Measurements from ENCODE around the gene MAGI1.

DNA sequence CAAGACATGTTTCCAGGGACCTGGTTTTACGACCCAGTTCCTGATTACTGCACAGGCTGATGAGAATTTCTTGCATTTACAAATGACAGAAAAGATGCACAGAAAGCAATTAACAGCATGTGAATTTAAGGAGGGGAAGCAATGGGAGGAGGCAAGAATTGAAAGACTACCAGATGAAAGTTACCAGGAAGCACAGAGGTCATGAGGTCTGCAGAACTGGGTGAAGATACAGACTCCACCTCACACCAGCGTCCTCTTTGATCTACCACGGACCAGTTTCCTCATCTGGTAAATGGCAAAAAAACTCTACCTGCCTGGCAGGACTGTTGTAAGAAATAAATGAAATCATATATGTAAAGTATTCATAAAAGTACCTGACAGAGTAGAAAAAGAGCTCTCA lies 266.0 kb downstream of the MAGI1 start:
- TF ChIP-seq, protein P1, sequence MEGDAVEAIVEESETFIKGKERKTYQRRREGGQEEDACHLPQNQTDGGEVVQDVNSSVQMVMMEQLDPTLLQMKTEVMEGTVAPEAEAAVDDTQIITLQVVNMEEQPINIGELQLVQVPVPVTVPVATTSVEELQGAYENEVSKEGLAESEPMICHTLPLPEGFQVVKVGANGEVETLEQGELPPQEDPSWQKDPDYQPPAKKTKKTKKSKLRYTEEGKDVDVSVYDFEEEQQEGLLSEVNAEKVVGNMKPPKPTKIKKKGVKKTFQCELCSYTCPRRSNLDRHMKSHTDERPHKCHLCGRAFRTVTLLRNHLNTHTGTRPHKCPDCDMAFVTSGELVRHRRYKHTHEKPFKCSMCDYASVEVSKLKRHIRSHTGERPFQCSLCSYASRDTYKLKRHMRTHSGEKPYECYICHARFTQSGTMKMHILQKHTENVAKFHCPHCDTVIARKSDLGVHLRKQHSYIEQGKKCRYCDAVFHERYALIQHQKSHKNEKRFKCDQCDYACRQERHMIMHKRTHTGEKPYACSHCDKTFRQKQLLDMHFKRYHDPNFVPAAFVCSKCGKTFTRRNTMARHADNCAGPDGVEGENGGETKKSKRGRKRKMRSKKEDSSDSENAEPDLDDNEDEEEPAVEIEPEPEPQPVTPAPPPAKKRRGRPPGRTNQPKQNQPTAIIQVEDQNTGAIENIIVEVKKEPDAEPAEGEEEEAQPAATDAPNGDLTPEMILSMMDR (conservative IDR thresholded peaks at IDR 0.05 in 1 of 2, IDR thresholded peaks at IDR 0.05 in 1 of 2; ENCODE audit: low read depth in 1 of 2, low read length in 2 of 2): no peak
- no peak for TF ChIP-seq EZH2 (IDR thresholded peaks at IDR 0.05; ENCODE audit: low read length, missing control alignments)
